Measurements from ENCODE around the gene CDH6. TPM values are rescaled to one million over a fixed set of nuclear protein-coding genes. Genes with fewer than 3 reads are reported as not detected.

The CDH6 gene
- total and polyA plus RNA-seq, 12 donors, result 1.1 to 7.5 (median 3.4) TPM

- intact Hi-C loops (cut with DNase I), result no loop called here
- Histone ChIP-seq H3K4me3 (no peak overlapping the region), H3K27ac (no peak overlapping the region), H3K4me1 (no peaks in the 10 kb centered on the region), H3K9me3 (no peaks in the 10 kb centered on the region), H3K36me3 (no peaks in the 10 kb centered on the region), H3K27me3 (no peaks in the 10 kb centered on the region)
- ATAC-seq (no peak), DNase-seq (no peak)
- WGBS, 2 donors, result 88 to 89% methylated on average over 3 of the region's 3 CpGs
- TF ChIP-seq, protein P1, sequence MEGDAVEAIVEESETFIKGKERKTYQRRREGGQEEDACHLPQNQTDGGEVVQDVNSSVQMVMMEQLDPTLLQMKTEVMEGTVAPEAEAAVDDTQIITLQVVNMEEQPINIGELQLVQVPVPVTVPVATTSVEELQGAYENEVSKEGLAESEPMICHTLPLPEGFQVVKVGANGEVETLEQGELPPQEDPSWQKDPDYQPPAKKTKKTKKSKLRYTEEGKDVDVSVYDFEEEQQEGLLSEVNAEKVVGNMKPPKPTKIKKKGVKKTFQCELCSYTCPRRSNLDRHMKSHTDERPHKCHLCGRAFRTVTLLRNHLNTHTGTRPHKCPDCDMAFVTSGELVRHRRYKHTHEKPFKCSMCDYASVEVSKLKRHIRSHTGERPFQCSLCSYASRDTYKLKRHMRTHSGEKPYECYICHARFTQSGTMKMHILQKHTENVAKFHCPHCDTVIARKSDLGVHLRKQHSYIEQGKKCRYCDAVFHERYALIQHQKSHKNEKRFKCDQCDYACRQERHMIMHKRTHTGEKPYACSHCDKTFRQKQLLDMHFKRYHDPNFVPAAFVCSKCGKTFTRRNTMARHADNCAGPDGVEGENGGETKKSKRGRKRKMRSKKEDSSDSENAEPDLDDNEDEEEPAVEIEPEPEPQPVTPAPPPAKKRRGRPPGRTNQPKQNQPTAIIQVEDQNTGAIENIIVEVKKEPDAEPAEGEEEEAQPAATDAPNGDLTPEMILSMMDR (IDR thresholded peaks at IDR 0.05), result no peak
These were observed 25.5 kb downstream of the CDH6 start for GRCh38 chr5:31218978-31219377.

DNA sequence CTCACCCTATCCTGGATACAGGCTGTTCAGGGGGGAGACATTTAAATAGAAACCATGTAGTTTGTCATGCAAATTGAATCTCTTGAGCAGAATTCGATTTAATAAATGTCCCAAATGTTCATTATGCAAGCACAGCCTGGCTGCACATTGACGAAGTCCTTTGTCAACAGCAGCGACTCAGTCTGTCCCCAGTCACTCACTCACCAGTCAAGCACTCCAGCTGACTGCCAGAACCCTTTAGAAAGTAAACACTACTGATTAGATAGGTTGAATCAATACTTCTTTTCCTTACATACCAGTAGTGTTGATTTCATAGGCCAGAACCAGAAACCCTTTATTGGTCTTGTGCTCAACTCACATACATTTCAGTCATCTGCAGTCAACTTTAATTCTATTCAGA is 27.5 kb downstream of the CDH6 start:
- TF ChIP-seq, protein P1 (IDR thresholded peaks at IDR 0.05), result no peak
- Histone ChIP-seq H3K27ac (no peak overlapping the region), H3K36me3 (no peaks in the 10 kb centered on the region), H3K9me3 (no peaks in the 10 kb centered on the region), H3K4me1 (no peaks in the 10 kb centered on the region), H3K27me3 (peaks cover 0 to 5% (median 0%) of the 10 kb centered on the region in 7 donors), H3K4me3 (no peak overlapping the region)
- WGBS, 2 donors, result 11 to 16% methylated on average over 3 of the region's 3 CpGs
- ATAC-seq, result peak in 4 of 8 donors; percentile 28 to 63 (median 48)
- no peak for DNase-seq
- intact Hi-C loops (cut with DNase I), result no loop called here

DNA sequence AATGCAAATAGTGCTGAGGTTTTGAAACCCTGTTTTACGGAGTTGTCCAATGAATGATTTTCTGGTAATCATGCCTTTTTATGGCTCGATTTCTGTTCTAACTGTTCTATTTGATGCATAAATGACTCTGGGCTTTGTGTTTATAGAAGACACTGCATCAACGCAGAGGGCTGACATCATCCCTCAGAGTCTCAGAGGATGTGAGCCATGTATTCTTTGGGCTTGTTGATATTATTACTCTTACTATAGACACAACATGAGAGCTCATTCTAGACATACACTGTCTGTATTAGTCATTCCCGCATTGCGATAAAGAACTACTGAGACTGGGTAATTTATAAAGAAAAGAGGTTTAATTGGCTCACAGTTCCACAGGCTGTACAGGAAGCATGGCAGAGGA is 31.6 kb downstream of the CDH6 start:
- 80 to 85% methylated on average over 5 of the region's 5 CpGs for WGBS, 2 donors
- H3K27me3 ChIP-seq, result peaks cover 0 to 5% (median 0%) of the 10 kb centered on the region in 7 donors
- peaks cover 0 to 13% (median 4%) of the 10 kb centered on the region in 9 donors for H3K4me1 ChIP-seq
- TF ChIP-seq, protein P1 (IDR thresholded peaks at IDR 0.05), result no peak
- H3K4me3 ChIP-seq, result no peak overlapping the region
- intact Hi-C loops (cut with DNase I), result loop anchor here in 1 of 10 donors (5.0 kb wide), 1 partner anchor 33 kb away; the partner anchor contains the start of gene CDH6
- no peaks in the 10 kb centered on the region for H3K36me3 ChIP-seq
- H3K27ac ChIP-seq, result peak overlapping the region in 3 of 10 donors; percentile 17 to 37 (median 26)
- no peaks in the 10 kb centered on the region for H3K9me3 ChIP-seq
- DNase-seq, result peak in 1 of 2 donors; percentile 7
- peak in 5 of 8 donors; percentile 32 to 63 (median 44) for ATAC-seq

DNA sequence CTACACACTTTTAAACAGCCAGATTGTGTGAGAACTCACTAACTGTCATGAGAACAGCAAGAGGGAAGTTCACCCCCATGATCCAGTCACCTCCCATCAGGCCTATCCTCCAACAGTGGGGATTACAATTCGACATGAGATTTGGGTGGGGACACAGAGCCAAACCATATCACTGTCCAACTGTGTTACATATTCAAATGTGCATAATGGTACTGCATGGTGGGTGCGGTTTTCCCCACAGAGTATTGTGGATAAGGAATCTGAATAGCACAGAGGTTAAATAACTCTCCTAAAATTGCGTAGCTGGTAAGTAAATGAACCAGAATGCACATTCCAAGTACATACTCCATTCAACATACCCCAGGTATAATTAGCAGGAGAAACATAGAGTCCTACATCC is 32.1 kb downstream of the CDH6 start:
- intact Hi-C loops (cut with DNase I), result loop anchor here in 1 of 10 donors (5.0 kb wide), 1 partner anchor 33 kb away; the partner anchor contains the start of gene CDH6
- no peak for ATAC-seq

More for the DNA sequence above, 32.1 kb downstream of the CDH6 start:
- H3K4me1 ChIP-seq, result peaks cover 0 to 15% (median 4%) of the 10 kb centered on the region in 9 donors
- DNase-seq, result no peak
- H3K4me3 ChIP-seq, result no peak overlapping the region
- H3K27me3 ChIP-seq, result peaks cover 0 to 5% (median 0%) of the 10 kb centered on the region in 7 donors
- H3K36me3 ChIP-seq, result no peaks in the 10 kb centered on the region
- 90 to 92% methylated on average over 3 of the region's 3 CpGs for WGBS, 2 donors
- no peaks in the 10 kb centered on the region for H3K9me3 ChIP-seq
- H3K27ac ChIP-seq, result peak overlapping the region in 3 of 10 donors; percentile 17 to 37 (median 26)
- TF ChIP-seq, protein P1 (IDR thresholded peaks at IDR 0.05), result no peak

Data from heart right ventricle (tissue), 16 donors.